Tibial artery (tissue), 4 donors: Measurements from ENCODE around the gene MT1G.

ENCODE experiments used
- DNase-seq, 2 donors: peaks; one replicate each; pipeline ENCODE4 v3.0.0-alpha.2; 2019
- H3K27ac ChIP-seq, 2 donors: fragments of 200-600 bp; sonication (generic) in 1 of 2; 1 replicate in 1 of 2; 2 replicates in 1 of 2; pipeline ENCODE4 v1.5.1; 2018 to 2019; ENCODE audit warnings: mild to moderate bottlenecking in 1 of 2
- H3K27me3 ChIP-seq, 2 donors: fragments of 200-600 bp; sonication (generic) in 1 of 2; one replicate each; pipeline versions ENCODE4 v1.5.1 to v1.6.0; 2016 to 2019
- H3K36me3 ChIP-seq, 3 donors: fragments of 200-600 bp; sonication (generic) in 2 of 3; one replicate each; pipeline ENCODE4 v1.5.1; 2016 to 2019; ENCODE audit warnings: mild to moderate bottlenecking in 2 of 3
- H3K4me1 ChIP-seq, 4 donors: fragments of 200-600 bp; sonication (generic) in 2 of 4; 1 replicate in 3 of 4; 2 replicates in 1 of 4; pipeline ENCODE4 v1.5.1; 2016 to 2019
- H3K4me3 ChIP-seq, 2 donors: fragments of 200-600 bp; sonication (generic) in 1 of 2; 1 replicate in 1 of 2; 2 replicates in 1 of 2; pipeline ENCODE4 v1.5.1; 2018 to 2019; ENCODE audit warnings: mild to moderate bottlenecking in 2 of 2
- H3K9me3 ChIP-seq, 3 donors: fragments of 200-600 bp; sonication (generic) in 1 of 3; one replicate each; pipeline ENCODE4 v1.5.1; 2016 to 2019
- CTCF ChIP-seq, 2 experiments: fragments of 200-600 bp in 1 of 2; fragments of 450-650 bp in 1 of 2; IDR thresholded peaks; one replicate each; pipeline ENCODE4 v1.5.1; 2017 to 2019; ENCODE audit warnings: antibody characterized with exemption in 2 of 2, mild to moderate bottlenecking in 1 of 2, moderate library complexity in 1 of 2
- intact Hi-C: fragments of 100-400 bp; cut with DNase I; formaldehyde crosslinking; loops from one replicate; pipeline ENCODE4 v1.15.0; 2023; ENCODE audit warnings: low total_unique reads

MT1G gene

GRCh38 chr16:56690420-56691122 lies 22.7 kb upstream of the MT1G start:
- Histone ChIP-seq H3K36me3 (peaks cover 0 to 15% (median 6%) of the 10 kb centered on the region in 3 donors), H3K27ac (no peak overlapping the region), H3K4me1 (peaks cover 0 to 7% (median 3%) of the 10 kb centered on the region in 4 donors), H3K4me3 (no peak overlapping the region), H3K27me3 (peaks cover 0 to 3% of the 10 kb centered on the region in 2 donors), H3K9me3 (peaks cover 0 to 10% (median 0%) of the 10 kb centered on the region in 3 donors)
- TF ChIP-seq CTCF (IDR thresholded peaks at IDR 0.05) = no peak
- DNase-seq = peak in 1 of 2 donors; percentile 32
- intact Hi-C loops = no loop called here

- H3K9me3 ChIP-seq = peaks cover 0 to 10% (median 0%) of the 10 kb centered on the region in 3 donors
- no peaks in the 10 kb centered on the region for H3K27me3 ChIP-seq
- H3K27ac ChIP-seq = no peak overlapping the region
- no peak for TF ChIP-seq CTCF (IDR thresholded peaks at IDR 0.05)
- H3K4me1 ChIP-seq = peaks cover 0 to 20% (median 9%) of the 10 kb centered on the region in 4 donors
- no peak overlapping the region for H3K4me3 ChIP-seq
- H3K36me3 ChIP-seq = peaks cover 0 to 19% (median 8%) of the 10 kb centered on the region in 3 donors
- intact Hi-C loops = no loop called here
- DNase-seq = no peak
These were observed 21.3 kb upstream of the MT1G start for GRCh38 chr16:56689171-56689570.

- peaks cover 0 to 23% (median 12%) of the 10 kb centered on the region in 3 donors for H3K36me3 ChIP-seq
- H3K9me3 ChIP-seq = peaks cover 0 to 10% (median 0%) of the 10 kb centered on the region in 3 donors
- H3K4me1 ChIP-seq = peaks cover 0 to 24% (median 10%) of the 10 kb centered on the region in 4 donors
- TF ChIP-seq CTCF (IDR thresholded peaks at IDR 0.05) = no peak
- no peaks in the 10 kb centered on the region for H3K27me3 ChIP-seq
- DNase-seq = no peak
- no peak overlapping the region for H3K4me3 ChIP-seq
- no peak overlapping the region for H3K27ac ChIP-seq
- intact Hi-C loops = no loop called here
These were observed 20.9 kb upstream of the MT1G start for GRCh38 chr16:56688762-56689161.

- no peak for TF ChIP-seq CTCF (IDR thresholded peaks at IDR 0.05)
- Histone ChIP-seq H3K27ac (no peak overlapping the region), H3K36me3 (peaks cover 6 to 25% (median 14%) of the 10 kb centered on the region in 3 donors), H3K9me3 (peaks cover 0 to 10% (median 0%) of the 10 kb centered on the region in 3 donors), H3K4me3 (no peak overlapping the region), H3K4me1 (peaks cover 0 to 32% (median 10%) of the 10 kb centered on the region in 4 donors), H3K27me3 (no peaks in the 10 kb centered on the region)
- intact Hi-C loops = no loop called here
- no peak for DNase-seq
These were observed 18.9 kb upstream of the MT1G start for GRCh38 chr16:56686758-56687157.

- Histone ChIP-seq H3K9me3 (peaks cover 0 to 10% (median 0%) of the 10 kb centered on the region in 3 donors), H3K27ac (peak overlapping the region; percentile 87 to 88), H3K27me3 (no peaks in the 10 kb centered on the region), H3K4me1 (peaks cover 0 to 39% (median 10%) of the 10 kb centered on the region in 4 donors), H3K4me3 (peak overlapping the region; percentile 80 to 82), H3K36me3 (peaks cover 6 to 25% (median 14%) of the 10 kb centered on the region in 3 donors)
- peak; percentile 57 to 84 for DNase-seq
- no peak for TF ChIP-seq CTCF (IDR thresholded peaks at IDR 0.05)
- intact Hi-C loops = loop anchor here (5.0 kb wide), 1 partner anchor 78 kb away; the partner anchor contains the start of gene MT2A
These were observed 17.2 kb upstream of the MT1G start for GRCh38 chr16:56684926-56685590.
